HepG2 (cell line): ENCODE results near the gene LSM12. TPM values are rescaled to one million over a fixed set of nuclear protein-coding genes. Genes with fewer than 3 reads are reported as not detected.

ENCODE experiments used
- ATF1 ChIP-seq: IDR thresholded peaks from 2 replicates; pipeline ENCODE4 v1.6.1; 2016; ENCODE audit warnings: mild to moderate bottlenecking, control low read depth
- CENPT ChIP-seq: sonication (generic); formaldehyde crosslinking; IDR thresholded peaks from 2 replicates; pipeline ENCODE4 v1.8.0; 2022; ENCODE audit warnings: low read depth, mild to moderate bottlenecking, moderate library complexity, missing genetic modification reagents
- FOXP1 ChIP-seq, 2 experiments: fragments of 450-650 bp in 1 of 2; IDR thresholded peaks; 2 replicates each; pipeline ENCODE4 v1.6.1; 2017 to 2018; ENCODE audit warnings: antibody characterized with exemption in 1 of 2
- IRF2 ChIP-seq: IDR thresholded peaks from 2 replicates; pipeline ENCODE4 v1.6.1; 2018; ENCODE audit warnings: missing genetic modification reagents, missing compliant biosample characterization
- KDM5A ChIP-seq: fragments of 200-600 bp; sonication (generic); IDR thresholded peaks from 2 replicates; pipeline ENCODE4 v1.7.0; 2018; ENCODE audit warnings: antibody characterized with exemption, mild to moderate bottlenecking, low read length, borderline replicate concordance
- MTF1 ChIP-seq: sonication (generic); formaldehyde crosslinking; IDR thresholded peaks from 2 replicates; pipeline ENCODE4 v1.5.0; 2020; ENCODE audit warnings: missing genetic modification reagents
- RFX3 ChIP-seq: IDR thresholded peaks from 2 replicates; pipeline ENCODE4 v1.6.1; 2016; ENCODE audit warnings: missing biosample characterization, missing genetic modification reagents
- RNF2 ChIP-seq: fragments of 450-650 bp; conservative IDR thresholded peaks from 2 replicates; pipeline ENCODE4 v1.6.1; 2016; ENCODE audit warnings: low read depth
- RORA ChIP-seq: sonication (generic); formaldehyde crosslinking; IDR thresholded peaks from 2 replicates; pipeline ENCODE4 v1.5.0; 2020; ENCODE audit warnings: mild to moderate bottlenecking, missing genetic modification reagents, moderate library complexity
- SOX13 ChIP-seq, 3 experiments: fragments of 450-650 bp in 1 of 3; sonication (generic) in 1 of 3; formaldehyde crosslinking in 1 of 3; IDR thresholded peaks in 2 of 3; conservative IDR thresholded peaks in 1 of 3; 2 replicates each; pipeline versions ENCODE4 v1.5.0 to v1.6.1; 2016 to 2020; ENCODE audit warnings: antibody characterized with exemption in 1 of 3, mild to moderate bottlenecking in 1 of 3, missing compliant biosample characterization in 1 of 3, missing genetic modification reagents in 1 of 3, moderate library complexity in 1 of 3
- THYN1 ChIP-seq: sonication (generic); formaldehyde crosslinking; IDR thresholded peaks from 2 replicates; pipeline ENCODE4 v1.8.1; 2023; ENCODE audit warnings: low read depth, mild to moderate bottlenecking, moderate library complexity, missing genetic modification reagents, borderline replicate concordance
- ZNF317 ChIP-seq: sonication (generic); formaldehyde crosslinking; IDR thresholded peaks from 2 replicates; pipeline ENCODE4 v1.5.0; 2020; ENCODE audit warnings: mild to moderate bottlenecking, missing genetic modification reagents
- ZNF431 ChIP-seq: sonication (generic); formaldehyde crosslinking; IDR thresholded peaks from 2 replicates; pipeline ENCODE4 v1.9.0; 2022; ENCODE audit warnings: missing genetic modification reagents, low read depth, mild to moderate bottlenecking, borderline replicate concordance
- ZNF441 ChIP-seq: sonication (generic); formaldehyde crosslinking; IDR thresholded peaks from 2 replicates; pipeline ENCODE4 v1.7.0; 2021; ENCODE audit warnings: missing genetic modification reagents, borderline replicate concordance
- ZNF709 ChIP-seq: sonication (generic); formaldehyde crosslinking; IDR thresholded peaks from 2 replicates; pipeline ENCODE4 v1.5.0; 2020; ENCODE audit warnings: mild to moderate bottlenecking, missing genetic modification reagents
- ZNF792 ChIP-seq: IDR thresholded peaks from 2 replicates; pipeline ENCODE4 v1.6.1; 2016
- ZNF83 ChIP-seq: sonication (generic); formaldehyde crosslinking; IDR thresholded peaks from 2 replicates; pipeline ENCODE4 v1.4.0; 2020; ENCODE audit warnings: missing genetic modification reagents, mild to moderate bottlenecking, borderline replicate concordance
- ZSCAN29 ChIP-seq: sonication (generic); formaldehyde crosslinking; conservative IDR thresholded peaks from 2 replicates; pipeline ENCODE4 v1.4.0; 2020; ENCODE audit warnings: mild to moderate bottlenecking, missing genetic modification reagents
- polyA plus RNA-seq, 8 experiments: library from polyadenylated mRNA; depleted of rRNA in 3 of 8; stranded (reverse) in 7 of 8; unstranded in 1 of 8; fragments of >200 nt; fragmentation: Illumina TruSeq in 4 of 8; extraction: Trizol in 4 of 8; gene quantifications; 2 replicates each; pipeline versions ENCODE4 v1.2.1 to v1.2.3, GENCODE V29; 2011 to 2016; ENCODE audit warnings: low read depth in 4 of 8, missing spikeins in 1 of 8, mixed read lengths in 1 of 8; ENCODE audit not compliant: insufficient read depth in 1 of 8
- total RNA-seq, 5 experiments: library from RNA; depleted of rRNA; stranded (reverse); fragments of >200 nt; fragmentation: Illumina TruSeq; extraction: Trizol; gene quantifications; 2 replicates each; pipeline ENCODE4 v1.2.3, GENCODE V29; 2016; ENCODE audit warnings: low read depth in 1 of 5
- TF ChIP-seq, protein P1 (sequence below): sonication (generic); formaldehyde crosslinking; IDR thresholded peaks from 2 replicates; pipeline ENCODE4 v1.8.1; 2023; ENCODE audit warnings: mild to moderate bottlenecking, inconsistent platforms, moderate library complexity, missing genetic modification reagents, borderline replicate concordance
- TF ChIP-seq, protein P2 (sequence below): sonication (generic); formaldehyde crosslinking; conservative IDR thresholded peaks from 2 replicates; pipeline ENCODE4 v1.4.0; 2020; ENCODE audit warnings: missing genetic modification reagents
- TF ChIP-seq, protein P3 (sequence below): sonication (generic); formaldehyde crosslinking; IDR thresholded peaks from 2 replicates; pipeline ENCODE4 v1.4.0; 2020; ENCODE audit warnings: mild to moderate bottlenecking, missing genetic modification reagents
- TF ChIP-seq, protein P4 (sequence below), 2 experiments: IDR thresholded peaks; 2 replicates each; pipeline ENCODE4 v1.6.1; 2011 to 2012; ENCODE audit warnings: low read length in 2 of 2, borderline replicate concordance in 1 of 2, low read depth in 1 of 2, mild to moderate bottlenecking in 1 of 2, moderate library complexity in 1 of 2

Gene LSM12
- total and polyA plus RNA-seq, 2 of the 13 experiments (the other 11 are each of a cell fraction or from before 2014, with no cell fraction given): 52.8 to 55.7 TPM

DNA sequence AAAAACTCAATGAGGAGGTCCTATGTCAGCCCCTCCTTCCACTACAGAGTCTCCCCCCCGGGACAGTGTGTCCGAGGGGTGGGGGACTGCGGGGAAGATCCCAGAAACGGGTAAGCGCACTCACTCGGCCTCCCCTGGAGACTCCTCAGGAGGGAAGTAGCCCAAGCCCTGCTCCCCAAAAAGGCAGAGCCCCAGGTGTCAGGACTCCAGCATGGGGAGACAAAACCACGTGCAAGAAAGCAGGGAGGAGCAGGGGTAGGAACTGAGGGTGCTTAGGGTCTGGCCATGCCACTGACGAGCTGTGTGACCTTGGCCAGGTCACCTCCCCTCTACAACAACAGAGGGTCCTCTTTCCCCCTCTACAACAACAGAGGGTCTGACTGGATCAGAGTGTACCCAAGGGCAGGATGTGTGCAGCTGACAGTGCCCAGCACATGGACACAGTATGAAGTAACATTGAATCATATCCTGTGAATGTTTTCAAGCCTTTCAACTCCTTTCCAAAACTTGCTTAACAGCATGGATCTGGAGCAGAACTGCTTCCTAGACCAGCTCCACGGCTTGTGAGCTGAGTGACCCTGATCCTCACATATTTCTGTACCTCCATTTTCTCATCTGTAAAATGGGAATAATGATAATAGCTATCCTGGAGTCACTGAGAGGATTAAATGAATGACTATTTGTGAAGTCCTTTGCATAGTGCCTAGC, 64.2 kb downstream of the LSM12 start (continued):
- TF ChIP-seq, protein P1, sequence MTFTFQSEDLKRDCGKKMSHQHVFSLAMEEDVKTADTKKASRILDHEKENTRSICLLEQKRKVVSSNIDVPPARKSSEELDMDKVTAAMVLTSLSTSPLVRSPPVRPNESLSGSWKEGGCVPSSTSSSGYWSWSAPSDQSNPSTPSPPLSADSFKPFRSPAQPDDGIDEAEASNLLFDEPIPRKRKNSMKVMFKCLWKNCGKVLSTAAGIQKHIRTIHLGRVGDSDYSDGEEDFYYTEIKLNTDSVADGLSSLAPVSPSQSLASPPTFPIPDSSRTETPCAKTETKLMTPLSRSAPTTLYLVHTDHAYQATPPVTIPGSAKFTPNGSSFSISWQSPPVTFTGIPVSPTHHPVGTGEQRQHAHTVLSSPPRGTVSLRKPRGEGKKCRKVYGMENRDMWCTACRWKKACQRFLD (CRISPR knock-in tag): no peak
- no peak for TF ChIP-seq ATF1 (CRISPR knock-in tag)
- peak; percentile 93; the same call in 1 of the 2 replicates for TF ChIP-seq ZNF792 (CRISPR knock-in tag)
- TF ChIP-seq, protein P2, sequence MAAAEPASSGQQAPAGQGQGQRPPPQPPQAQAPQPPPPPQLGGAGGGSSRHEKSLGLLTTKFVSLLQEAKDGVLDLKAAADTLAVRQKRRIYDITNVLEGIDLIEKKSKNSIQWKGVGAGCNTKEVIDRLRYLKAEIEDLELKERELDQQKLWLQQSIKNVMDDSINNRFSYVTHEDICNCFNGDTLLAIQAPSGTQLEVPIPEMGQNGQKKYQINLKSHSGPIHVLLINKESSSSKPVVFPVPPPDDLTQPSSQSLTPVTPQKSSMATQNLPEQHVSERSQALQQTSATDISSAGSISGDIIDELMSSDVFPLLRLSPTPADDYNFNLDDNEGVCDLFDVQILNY: no peak
- peak; percentile 77; the same call in 1 of the 2 replicates for TF ChIP-seq IRF2
- TF ChIP-seq, protein P3, sequence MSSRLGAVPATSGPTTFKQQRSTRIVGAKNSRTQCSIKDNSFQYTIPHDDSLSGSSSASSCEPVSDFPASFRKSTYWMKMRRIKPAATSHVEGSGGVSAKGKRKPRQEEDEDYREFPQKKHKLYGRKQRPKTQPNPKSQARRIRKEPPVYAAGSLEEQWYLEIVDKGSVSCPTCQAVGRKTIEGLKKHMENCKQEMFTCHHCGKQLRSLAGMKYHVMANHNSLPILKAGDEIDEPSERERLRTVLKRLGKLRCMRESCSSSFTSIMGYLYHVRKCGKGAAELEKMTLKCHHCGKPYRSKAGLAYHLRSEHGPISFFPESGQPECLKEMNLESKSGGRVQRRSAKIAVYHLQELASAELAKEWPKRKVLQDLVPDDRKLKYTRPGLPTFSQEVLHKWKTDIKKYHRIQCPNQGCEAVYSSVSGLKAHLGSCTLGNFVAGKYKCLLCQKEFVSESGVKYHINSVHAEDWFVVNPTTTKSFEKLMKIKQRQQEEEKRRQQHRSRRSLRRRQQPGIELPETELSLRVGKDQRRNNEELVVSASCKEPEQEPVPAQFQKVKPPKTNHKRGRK (CRISPR knock-in tag): no peak
- no peak for TF ChIP-seq KDM5A
- peak; percentile 66; the same call in 1 of the 2 replicates for TF ChIP-seq ZNF431 (CRISPR knock-in tag)
- TF ChIP-seq ZNF83 (CRISPR knock-in tag): no peak
- no peak for TF ChIP-seq ZSCAN29 (CRISPR knock-in tag)
- TF ChIP-seq SOX13 (IDR thresholded peaks at IDR 0.05): 0 out of 2 replicates have a peak, but pooled peaks have one; percentile 31
- TF ChIP-seq SOX13 (CRISPR knock-in tag; conservative IDR thresholded peaks at IDR 0.05 in 1 of 2, IDR thresholded peaks at IDR 0.05 in 1 of 2): peak in 1 of 2 experiments; percentile 71; a peak in 2 of 4 replicates
- TF ChIP-seq RNF2: 0 out of 2 replicates have a peak, but pooled peaks have one; percentile 40
- TF ChIP-seq FOXP1 (IDR thresholded peaks at IDR 0.05): no peak
- TF ChIP-seq FOXP1 (CRISPR knock-in tag; IDR thresholded peaks at IDR 0.05): 0 out of 2 replicates have a peak, but pooled peaks have one; percentile 20
- TF ChIP-seq MTF1: no peak
- TF ChIP-seq, protein P4, sequence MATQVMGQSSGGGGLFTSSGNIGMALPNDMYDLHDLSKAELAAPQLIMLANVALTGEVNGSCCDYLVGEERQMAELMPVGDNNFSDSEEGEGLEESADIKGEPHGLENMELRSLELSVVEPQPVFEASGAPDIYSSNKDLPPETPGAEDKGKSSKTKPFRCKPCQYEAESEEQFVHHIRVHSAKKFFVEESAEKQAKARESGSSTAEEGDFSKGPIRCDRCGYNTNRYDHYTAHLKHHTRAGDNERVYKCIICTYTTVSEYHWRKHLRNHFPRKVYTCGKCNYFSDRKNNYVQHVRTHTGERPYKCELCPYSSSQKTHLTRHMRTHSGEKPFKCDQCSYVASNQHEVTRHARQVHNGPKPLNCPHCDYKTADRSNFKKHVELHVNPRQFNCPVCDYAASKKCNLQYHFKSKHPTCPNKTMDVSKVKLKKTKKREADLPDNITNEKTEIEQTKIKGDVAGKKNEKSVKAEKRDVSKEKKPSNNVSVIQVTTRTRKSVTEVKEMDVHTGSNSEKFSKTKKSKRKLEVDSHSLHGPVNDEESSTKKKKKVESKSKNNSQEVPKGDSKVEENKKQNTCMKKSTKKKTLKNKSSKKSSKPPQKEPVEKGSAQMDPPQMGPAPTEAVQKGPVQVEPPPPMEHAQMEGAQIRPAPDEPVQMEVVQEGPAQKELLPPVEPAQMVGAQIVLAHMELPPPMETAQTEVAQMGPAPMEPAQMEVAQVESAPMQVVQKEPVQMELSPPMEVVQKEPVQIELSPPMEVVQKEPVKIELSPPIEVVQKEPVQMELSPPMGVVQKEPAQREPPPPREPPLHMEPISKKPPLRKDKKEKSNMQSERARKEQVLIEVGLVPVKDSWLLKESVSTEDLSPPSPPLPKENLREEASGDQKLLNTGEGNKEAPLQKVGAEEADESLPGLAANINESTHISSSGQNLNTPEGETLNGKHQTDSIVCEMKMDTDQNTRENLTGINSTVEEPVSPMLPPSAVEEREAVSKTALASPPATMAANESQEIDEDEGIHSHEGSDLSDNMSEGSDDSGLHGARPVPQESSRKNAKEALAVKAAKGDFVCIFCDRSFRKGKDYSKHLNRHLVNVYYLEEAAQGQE (IDR thresholded peaks at IDR 0.05; ENCODE audit: borderline replicate concordance in 1 of 2, low read depth in 1 of 2, low read length in 2 of 2): no peak
- TF ChIP-seq THYN1 (CRISPR knock-in tag): no peak
- TF ChIP-seq RORA: no peak
- peak; percentile 67; the same call in 1 of the 2 replicates for TF ChIP-seq ZNF317
- TF ChIP-seq ZNF709 (CRISPR knock-in tag): no peak
- no peak for TF ChIP-seq ZNF441 (CRISPR knock-in tag)
- TF ChIP-seq RFX3 (CRISPR knock-in tag): no peak
- no peak for TF ChIP-seq CENPT (CRISPR knock-in tag)
